ENCODE data around the gene ZMIZ2. TPM values are rescaled to one million over a fixed set of nuclear protein-coding genes. Genes with fewer than 3 reads are reported as not detected.

The ZMIZ2 gene
- total and polyA plus RNA-seq, 2 donors (not counting 1 experiment from before 2014, with no cell fraction given): 254 to 442 TPM

GRCh38 chr7:44750921-44751571, 2.4 kb downstream of the ZMIZ2 start:
- Histone ChIP-seq H3K4me3 (ENCODE audit: control extremely low read depth in 1 of 5, extremely low read depth in 1 of 5, insufficient read depth in 1 of 5, low read depth in 2 of 5, low read length in 4 of 5) (peak overlapping the region; percentile 8 to 89 (median 74)), H4K20me1 (ENCODE audit: control insufficient read depth, insufficient read depth, low read length, poor library complexity, severe bottlenecking) (peaks cover 31% of the 10 kb centered on the region), H3K27ac (ENCODE audit: low read length in 2 of 2) (peak overlapping the region; percentile 96 to 97), H3K79me2 (ENCODE audit: control insufficient read depth, insufficient read depth, low read length) (peaks cover 71% of the 10 kb centered on the region), H3K4me2 (replicated peaks; ENCODE audit: low read depth, low read length, poor library complexity, severe bottlenecking) (peak overlapping the region; percentile 85), H2AFZ (ENCODE audit: insufficient read depth, low read depth, low read length, poor library complexity, severe bottlenecking) (peak overlapping the region; percentile 1), H3K27me3 (replicated peaks in 1 of 4; ENCODE audit: control extremely low read depth in 1 of 4, control insufficient read depth in 3 of 4, insufficient read depth in 4 of 4, low read length in 3 of 4) (no peaks in the 10 kb centered on the region), H3K9me3 (ENCODE audit: control extremely low read depth in 1 of 3, control insufficient read depth in 2 of 3, insufficient read depth in 1 of 3, low read length in 2 of 3) (no peaks in the 10 kb centered on the region), H3K36me3 (replicated peaks in 1 of 2; ENCODE audit: control extremely low read depth in 1 of 2, control insufficient read depth in 1 of 2, extremely low read depth in 1 of 2, insufficient read depth in 2 of 2, low read length in 1 of 2) (peaks cover 0 to 24% of the 10 kb centered on the region in 2 experiments), H3K9ac (ENCODE audit: low read length) (peak overlapping the region; percentile 77), H3K4me1 (ENCODE audit: control insufficient read depth in 2 of 2, insufficient read depth in 2 of 2, low read length in 2 of 2) (peaks cover 71 to 75% of the 10 kb centered on the region in 2 donors)
- ChIA-PET CTCF (interaction anchor here (0.9 to 4.0 kb wide), 10 partner anchors 18 to 385 kb away, joined by 3 to 37 read pairs (median 6); partner anchors contain the start of genes H2AZ2, OGDH and TMED4), POLR2A (interaction anchor here (0.6 to 3.2 kb wide), 11 partner anchors 15 to 187 kb away, joined by 3 to 29 read pairs (median 7); partner anchors contain the start of genes H2AZ2 and OGDH)
- WGBS (ENCODE audit: insufficient coverage): 13% methylated on average over 5 of the region's 6 CpGs
- Mint-ChIP-seq H3K4me1 (peaks cover 71% of the 10 kb centered on the region), H3K9me3 (ENCODE audit: insufficient read depth) (no peaks in the 10 kb centered on the region), H3K4me3 (peak overlapping the region; percentile 88), H3K27ac (peak overlapping the region; percentile 97), H3K27me3 (no peaks in the 10 kb centered on the region)
- peak; percentile 94 for DNase-seq
- ATAC-seq (ENCODE audit: low read depth): peak; percentile 50
- intact Hi-C loops (cut with micrococcal nuclease): loop anchor here (1.0 to 5.0 kb wide), 7 partner anchors 16 to 260 kb away; partner anchors contain the start of genes NUDCD3 and OGDH
- no peak for TF ChIP-seq EZH2 (IDR thresholded peaks at IDR 0.05; ENCODE audit: borderline replicate concordance, insufficient read depth, low read depth, low read length, poor library complexity, severe bottlenecking)
- TF ChIP-seq CTCF (IDR thresholded peaks at IDR 0.05): no peak

- no peak for TF ChIP-seq EZH2 (IDR thresholded peaks at IDR 0.05; ENCODE audit: borderline replicate concordance, insufficient read depth, low read depth, low read length, poor library complexity, severe bottlenecking)
- TF ChIP-seq CTCF (IDR thresholded peaks at IDR 0.05): no peak
- Mint-ChIP-seq H3K4me3 (peak overlapping the region; percentile 78), H3K9me3 (ENCODE audit: insufficient read depth) (no peaks in the 10 kb centered on the region), H3K4me1 (peaks cover 73% of the 10 kb centered on the region), H3K27ac (peak overlapping the region; percentile 93), H3K27me3 (no peaks in the 10 kb centered on the region)
- 100% methylated on average over 1 of the region's 2 CpGs for WGBS (ENCODE audit: insufficient coverage)
- H3K4me1 ChIP-seq (ENCODE audit: control insufficient read depth in 2 of 2, insufficient read depth in 2 of 2, low read length in 2 of 2): peaks cover 71 to 78% of the 10 kb centered on the region in 2 donors
- intact Hi-C loops (cut with micrococcal nuclease): loop anchor here (5.0 kb wide), 1 partner anchor 234 kb away; no protein-coding TSS in a partner anchor
- no peaks in the 10 kb centered on the region for H3K9me3 ChIP-seq (ENCODE audit: control extremely low read depth in 1 of 3, control insufficient read depth in 2 of 3, insufficient read depth in 1 of 3, low read length in 2 of 3)
- no peak overlapping the region for H3K9ac ChIP-seq (ENCODE audit: low read length)
- ATAC-seq (ENCODE audit: low read depth) (no peak), DNase-seq (no peak)
- ChIA-PET POLR2A (interaction anchor here (0.6 kb wide), 1 partner anchor 93 kb away, joined by 3 read pairs; no protein-coding TSS in a partner anchor), CTCF (interaction anchor here (0.8 to 2.0 kb wide), 2 partner anchors 14 to 94 kb away, joined by 3 to 5 read pairs; no protein-coding TSS in a partner anchor)
- H3K27ac ChIP-seq (ENCODE audit: low read length in 2 of 2): peak overlapping the region; percentile 96 to 97
- H3K36me3 ChIP-seq (replicated peaks in 1 of 2; ENCODE audit: control extremely low read depth in 1 of 2, control insufficient read depth in 1 of 2, extremely low read depth in 1 of 2, insufficient read depth in 2 of 2, low read length in 1 of 2): peaks cover 0 to 42% of the 10 kb centered on the region in 2 experiments
- peaks cover 87% of the 10 kb centered on the region for H3K79me2 ChIP-seq (ENCODE audit: control insufficient read depth, insufficient read depth, low read length)
- H3K4me3 ChIP-seq (ENCODE audit: control extremely low read depth in 1 of 5, extremely low read depth in 1 of 5, insufficient read depth in 1 of 5, low read depth in 2 of 5, low read length in 4 of 5): peak overlapping the region in 1 of 5 experiments; percentile 8
- H3K27me3 ChIP-seq (replicated peaks in 1 of 4; ENCODE audit: control extremely low read depth in 1 of 4, control insufficient read depth in 3 of 4, insufficient read depth in 4 of 4, low read length in 3 of 4): no peaks in the 10 kb centered on the region
- H3K4me2 ChIP-seq (replicated peaks; ENCODE audit: low read depth, low read length, poor library complexity, severe bottlenecking): peak overlapping the region; percentile 85
- H4K20me1 ChIP-seq (ENCODE audit: control insufficient read depth, insufficient read depth, low read length, poor library complexity, severe bottlenecking): peaks cover 47% of the 10 kb centered on the region
- no peak overlapping the region for H2AFZ ChIP-seq (ENCODE audit: insufficient read depth, low read depth, low read length, poor library complexity, severe bottlenecking)
These were observed 4.2 kb downstream of the ZMIZ2 start for GRCh38 chr7:44752822-44753221.
